ENCODE data around the gene RPL12. TPM values are rescaled to one million over a fixed set of nuclear protein-coding genes. Genes with fewer than 3 reads are reported as not detected.
A peak's percentile ranks its signal among the peaks of the same experiment; 100 is the strongest.

Gene RPL12
- total RNA-seq, 1 donor from 2014 or later, result 3,182 TPM

DNA sequence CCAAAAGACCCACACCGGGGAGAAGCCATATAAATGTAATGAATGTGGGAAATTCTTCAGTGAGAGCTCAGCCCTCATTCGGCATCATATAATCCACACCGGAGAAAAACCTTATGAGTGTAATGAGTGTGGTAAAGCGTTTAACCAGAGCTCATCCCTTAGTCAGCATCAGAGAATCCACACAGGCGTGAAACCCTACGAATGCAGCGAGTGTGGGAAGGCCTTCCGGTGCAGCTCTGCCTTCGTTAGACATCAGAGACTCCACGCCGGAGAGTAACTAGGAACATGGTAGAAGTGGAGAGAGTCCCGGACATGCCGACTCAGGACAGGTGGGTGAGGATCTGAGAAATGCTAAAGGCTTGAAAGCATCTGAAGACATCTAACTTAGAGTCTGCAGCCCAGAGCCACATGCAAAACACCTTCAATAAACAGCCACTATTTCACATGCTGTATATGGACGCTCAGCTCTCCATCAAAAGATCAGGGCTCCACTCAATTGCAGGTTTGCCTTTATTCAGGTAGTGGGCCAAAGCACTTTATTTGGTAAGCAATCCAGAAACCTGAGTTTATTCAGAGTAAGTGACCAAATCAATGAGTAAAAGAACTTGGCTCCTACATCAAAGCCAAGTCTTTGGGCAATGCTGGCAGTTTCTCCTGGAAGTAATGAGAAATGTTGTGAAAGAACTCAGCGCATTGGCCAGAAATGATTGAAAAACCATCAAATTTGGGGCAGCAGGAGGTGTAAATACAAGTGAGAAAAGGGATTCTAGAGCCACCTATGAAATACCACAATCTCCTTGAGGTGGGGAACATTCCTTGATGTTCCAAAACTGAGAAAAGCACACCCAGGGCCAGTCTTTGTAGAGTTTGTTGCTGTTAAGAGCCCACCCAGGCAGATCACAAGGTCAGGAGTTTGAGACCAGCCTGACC lies 6.0 kb downstream of the RPL12 start:
- H3K4me3 ChIP-seq (ENCODE audit: low read depth, low read length), result no peak overlapping the region
- TF ChIP-seq, protein P1, sequence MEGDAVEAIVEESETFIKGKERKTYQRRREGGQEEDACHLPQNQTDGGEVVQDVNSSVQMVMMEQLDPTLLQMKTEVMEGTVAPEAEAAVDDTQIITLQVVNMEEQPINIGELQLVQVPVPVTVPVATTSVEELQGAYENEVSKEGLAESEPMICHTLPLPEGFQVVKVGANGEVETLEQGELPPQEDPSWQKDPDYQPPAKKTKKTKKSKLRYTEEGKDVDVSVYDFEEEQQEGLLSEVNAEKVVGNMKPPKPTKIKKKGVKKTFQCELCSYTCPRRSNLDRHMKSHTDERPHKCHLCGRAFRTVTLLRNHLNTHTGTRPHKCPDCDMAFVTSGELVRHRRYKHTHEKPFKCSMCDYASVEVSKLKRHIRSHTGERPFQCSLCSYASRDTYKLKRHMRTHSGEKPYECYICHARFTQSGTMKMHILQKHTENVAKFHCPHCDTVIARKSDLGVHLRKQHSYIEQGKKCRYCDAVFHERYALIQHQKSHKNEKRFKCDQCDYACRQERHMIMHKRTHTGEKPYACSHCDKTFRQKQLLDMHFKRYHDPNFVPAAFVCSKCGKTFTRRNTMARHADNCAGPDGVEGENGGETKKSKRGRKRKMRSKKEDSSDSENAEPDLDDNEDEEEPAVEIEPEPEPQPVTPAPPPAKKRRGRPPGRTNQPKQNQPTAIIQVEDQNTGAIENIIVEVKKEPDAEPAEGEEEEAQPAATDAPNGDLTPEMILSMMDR (conservative IDR thresholded peaks at IDR 0.05; ENCODE audit: low read depth, low read length), result no peak
- DNase-seq (ENCODE audit: low read depth), result no peak

DNA sequence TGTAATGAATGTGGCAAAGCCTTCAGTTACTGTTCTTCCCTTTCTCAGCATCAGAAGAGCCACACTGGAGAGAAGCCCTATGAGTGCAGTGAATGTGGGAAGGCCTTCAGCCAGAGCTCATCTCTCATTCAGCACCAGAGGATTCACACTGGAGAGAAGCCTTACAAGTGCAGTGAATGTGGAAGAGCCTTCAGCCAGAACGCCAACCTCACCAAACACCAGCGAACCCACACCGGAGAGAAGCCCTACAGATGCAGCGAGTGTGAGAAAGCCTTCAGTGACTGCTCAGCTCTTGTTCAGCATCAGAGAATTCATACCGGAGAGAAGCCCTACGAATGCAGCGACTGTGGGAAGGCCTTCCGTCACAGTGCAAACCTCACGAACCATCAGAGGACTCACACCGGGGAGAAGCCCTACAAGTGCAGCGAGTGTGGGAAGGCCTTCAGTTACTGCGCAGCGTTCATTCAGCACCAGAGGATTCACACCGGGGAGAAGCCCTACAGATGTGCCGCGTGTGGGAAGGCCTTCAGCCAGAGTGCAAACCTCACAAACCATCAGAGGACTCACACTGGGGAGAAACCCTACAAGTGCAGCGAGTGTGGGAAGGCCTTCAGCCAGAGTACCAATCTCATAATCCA lies 6.8 kb downstream of the RPL12 start:
- H3K4me3 ChIP-seq (ENCODE audit: low read depth, low read length), result no peak overlapping the region
- TF ChIP-seq, protein P1 (conservative IDR thresholded peaks at IDR 0.05; ENCODE audit: low read depth, low read length), result no peak
- no peak for DNase-seq (ENCODE audit: low read depth)

DNA sequence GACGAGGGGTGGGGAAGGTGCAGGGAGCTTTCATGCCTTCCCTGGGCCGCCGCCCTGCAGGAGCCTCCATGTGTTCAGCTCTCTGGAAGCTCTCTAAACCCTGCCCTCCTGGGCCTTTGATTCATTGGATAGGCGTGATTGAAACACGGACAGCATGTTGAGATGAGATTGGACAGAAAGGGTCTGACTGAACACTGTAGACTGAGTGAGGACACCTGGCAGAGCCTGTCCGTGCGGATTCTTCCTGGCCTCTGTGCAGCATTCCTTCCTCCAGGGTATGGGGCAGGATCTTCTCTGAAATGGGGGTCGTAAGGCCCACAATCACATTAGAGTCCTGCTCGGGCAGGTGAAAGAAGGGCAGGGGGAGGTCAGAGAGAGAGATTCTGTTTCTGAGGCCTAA lies 12.8 kb downstream of the RPL12 start:
- TF ChIP-seq, protein P1 (conservative IDR thresholded peaks at IDR 0.05; ENCODE audit: low read depth, low read length), result no peak
- H3K4me3 ChIP-seq (ENCODE audit: low read depth, low read length), result no peak overlapping the region
- no peak for DNase-seq (ENCODE audit: low read depth)

DNA sequence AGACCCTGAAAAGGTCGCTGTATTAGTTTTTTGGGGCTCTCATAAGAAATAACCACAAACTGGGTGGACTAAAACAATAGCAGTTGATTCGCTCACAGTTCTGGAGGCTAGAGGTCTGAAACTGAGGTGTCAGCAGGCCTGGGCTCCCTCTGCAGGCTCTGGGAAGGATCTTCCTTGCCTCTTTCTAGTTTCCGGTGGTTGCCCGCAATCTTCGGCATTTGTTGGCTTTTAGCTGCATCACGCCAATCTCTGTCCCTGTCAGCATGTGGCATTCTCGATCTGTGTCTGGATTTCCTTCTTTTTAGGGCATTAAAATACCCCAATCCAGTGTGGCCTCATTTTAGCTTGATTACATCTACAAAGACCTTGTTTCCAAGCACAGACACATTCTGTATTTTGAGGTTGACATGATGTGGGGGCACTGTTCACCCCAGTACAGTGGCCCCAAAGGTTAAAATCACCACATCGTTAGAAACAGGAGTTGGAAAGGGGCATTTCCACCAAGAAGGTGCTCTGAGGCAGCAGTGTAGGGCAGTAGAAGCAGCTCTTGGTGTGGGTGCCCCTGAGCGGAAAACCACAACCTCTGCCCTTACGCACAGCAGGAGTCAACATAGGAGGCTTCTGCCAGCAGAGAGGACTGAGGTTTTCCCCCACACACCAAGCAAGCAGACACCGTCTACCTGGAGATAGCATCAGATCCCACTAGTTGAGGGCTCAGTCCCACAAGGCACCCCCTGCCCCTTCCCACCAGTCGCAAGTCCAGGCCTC lies 13.5 kb downstream of the RPL12 start:
- no peak overlapping the region for H3K4me3 ChIP-seq (ENCODE audit: low read depth, low read length)
- TF ChIP-seq, protein P1 (conservative IDR thresholded peaks at IDR 0.05; ENCODE audit: low read depth, low read length), result peak; percentile 16
- no peak for DNase-seq (ENCODE audit: low read depth)

DNA sequence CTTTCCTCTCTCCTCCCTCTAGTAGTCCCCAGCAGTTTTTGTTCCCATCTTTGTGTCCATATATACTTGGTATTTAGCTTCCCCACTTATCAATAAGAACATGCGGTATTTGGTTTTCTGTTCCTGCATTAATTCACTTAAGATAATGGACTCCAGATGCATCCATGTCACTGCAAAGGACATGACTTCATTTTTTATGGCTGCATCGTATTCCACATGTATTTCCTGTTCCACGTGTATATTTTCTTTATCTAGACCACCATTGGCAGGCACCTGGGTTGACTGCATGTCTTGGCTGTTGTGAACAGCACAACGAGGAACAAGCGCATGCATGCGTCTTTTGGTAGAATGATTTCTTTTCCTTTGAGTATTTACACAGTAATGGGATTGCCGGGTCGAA lies 20.8 kb downstream of the RPL12 start:
- TF ChIP-seq, protein P1 (conservative IDR thresholded peaks at IDR 0.05; ENCODE audit: low read depth, low read length), result no peak
- no peak overlapping the region for H3K4me3 ChIP-seq (ENCODE audit: low read depth, low read length)
- no peak for DNase-seq (ENCODE audit: low read depth)

DNA sequence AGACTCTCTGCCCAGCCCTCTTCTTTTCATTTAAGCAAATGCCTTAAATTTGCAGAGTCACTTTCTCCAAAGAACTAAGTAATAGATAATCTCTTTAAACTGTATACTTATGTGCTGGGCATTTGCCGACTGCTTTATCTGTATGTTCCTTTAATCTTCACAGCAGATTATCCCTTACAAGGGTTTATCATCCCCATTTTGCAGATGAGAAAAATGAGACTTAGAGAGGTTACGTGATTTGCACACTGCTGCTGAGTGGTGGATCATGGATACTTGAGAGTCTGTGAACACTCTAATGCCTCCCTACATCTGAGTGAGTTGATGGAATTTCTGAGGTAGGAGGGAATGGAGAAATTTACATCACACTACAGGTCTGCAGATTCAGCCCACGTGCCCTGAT lies 22.9 kb downstream of the RPL12 start:
- DNase-seq (ENCODE audit: low read depth), result no peak
- H3K4me3 ChIP-seq (ENCODE audit: low read depth, low read length), result no peak overlapping the region
- TF ChIP-seq, protein P1 (conservative IDR thresholded peaks at IDR 0.05; ENCODE audit: low read depth, low read length), result no peak
